Spleen (tissue), 13 donors: ENCODE data around the gene SLC25A45. TPM values are rescaled to one million over a fixed set of nuclear protein-coding genes. Genes with fewer than 3 reads are reported as not detected.
A peak's percentile ranks its signal among the peaks of the same experiment; 100 is the strongest.

Source experiments
- DNase-seq: peaks from one replicate; pipeline ENCODE4 v3.0.0-alpha.2; 2020
- H3K27ac ChIP-seq, 8 donors: fragments of 200-600 bp; sonication (generic) in 7 of 8; 1 replicate in 4 of 8; 2 replicates in 4 of 8; pipeline versions ENCODE4 v1.5.0 to v1.8.0; 2016 to 2021; ENCODE audit warnings: inconsistent platforms in 4 of 8, mild to moderate bottlenecking in 4 of 8, moderate library complexity in 1 of 8
- H3K27me3 ChIP-seq, 7 donors: fragments of 200-600 bp; sonication (generic) in 6 of 7; replicated peaks in 1 of 7; 1 replicate in 4 of 7; 2 replicates in 3 of 7; pipeline versions ENCODE4 v1.5.0 to v1.8.0; 2016 to 2021; ENCODE audit warnings: inconsistent platforms in 3 of 7, mild to moderate bottlenecking in 1 of 7
- H3K36me3 ChIP-seq, 6 donors: fragments of 200-600 bp; sonication (generic) in 5 of 6; 1 replicate in 4 of 6; 2 replicates in 2 of 6; pipeline versions ENCODE4 v1.5.0 to v1.8.0; 2016 to 2021; ENCODE audit warnings: inconsistent platforms in 2 of 6
- H3K4me1 ChIP-seq, 6 donors: fragments of 200-600 bp; sonication (generic) in 5 of 6; 1 replicate in 3 of 6; 2 replicates in 3 of 6; pipeline versions ENCODE4 v1.5.0 to v1.8.0; 2016 to 2021; ENCODE audit warnings: inconsistent platforms in 3 of 6
- H3K4me3 ChIP-seq, 8 donors: fragments of 200-600 bp; sonication (generic) in 7 of 8; 1 replicate in 4 of 8; 2 replicates in 4 of 8; pipeline versions ENCODE4 v1.5.0 to v1.8.0; 2016 to 2021; ENCODE audit warnings: inconsistent platforms in 4 of 8, mild to moderate bottlenecking in 4 of 8, moderate library complexity in 2 of 8
- H3K9me3 ChIP-seq, 8 donors: fragments of 200-600 bp; sonication (generic) in 7 of 8; 1 replicate in 4 of 8; 2 replicates in 4 of 8; pipeline versions ENCODE4 v1.5.0 to v1.8.0; 2016 to 2021; ENCODE audit warnings: inconsistent platforms in 4 of 8
- CTCF ChIP-seq, 11 experiments: fragments of 200-600 bp in 7 of 11; fragments of 450-650 bp in 4 of 11; sonication (generic) in 4 of 11; IDR thresholded peaks in 8 of 11; conservative IDR thresholded peaks in 3 of 11; 1 replicate in 7 of 11; 2 replicates in 4 of 11; pipeline versions ENCODE4 v1.4.0 to v1.8.0; 2016 to 2021; ENCODE audit warnings: antibody characterized with exemption in 11 of 11, inconsistent platforms in 4 of 11, mild to moderate bottlenecking in 1 of 11
- POLR2A ChIP-seq, 3 donors: fragments of 450-650 bp; IDR thresholded peaks; one replicate each; pipeline ENCODE4 v1.5.1; 2017; ENCODE audit warnings: antibody characterized with exemption in 3 of 3, mild to moderate bottlenecking in 1 of 3
- POLR2AphosphoS5 ChIP-seq, 3 donors: sonication (generic); formaldehyde crosslinking; IDR thresholded peaks; one replicate each; pipeline ENCODE4 v1.5.1; 2017; ENCODE audit warnings: antibody characterized with exemption in 3 of 3
- WGBS, 5 donors: extraction: QIAGEN DNeasy Blood & Tissue Kit in 3 of 5; methylation state at CpG; one replicate each; pipeline versions ENCODE4 v1.1.5 to v1.1.7; 2013 to 2018; 5-methylcytosine and 5-hydroxymethylcytosine counted together
- intact Hi-C: fragments of 100-400 bp; cut with DNase I; formaldehyde crosslinking; loops from one replicate; pipeline ENCODE4 v1.15.0; 2023; ENCODE audit warnings: low total_unique reads
- long read RNA-seq, 2 donors: transcript quantifications; one replicate each; lab custom pipeline, GENCODE V29; 2026
- polyA plus RNA-seq, 3 donors: library from polyadenylated mRNA; stranded (reverse); fragments of 200-250 nt; gene quantifications; one replicate each; pipeline ENCODE4 v1.2.1, GENCODE V29; 2013
- total RNA-seq, 7 donors: library from RNA; depleted of rRNA in 3 of 7; stranded (reverse); fragments of >200 nt in 3 of 7; fragmentation: NEBNext Ultra II Directional in 4 of 7; extraction: Animal tissue kit (Norgen Biotek cat#: 25700) in 4 of 7; gene quantifications; one replicate each; pipeline versions ENCODE4 v1.1.0 to v1.2.1, GENCODE V29; 2016 to 2021
- donor health status: healthy with polysubstance abuse.
- donor health status: DM: no; HTN: no; CAD: no; lungs with moderate emphysema.
- donor health status: DM: no; HTN: no; CAD: no.
- donor health status: Bipolar disorder and iron deficiency.
- donor health status: healthy.
- donor health status: DM: no; HTN: no; CAD: no.
- donor health status: DM: yes; HTN: yes; CAD: no.

The SLC25A45 gene
- total RNA-seq, result 10 to 100 TPM; 11.6 to 33.4 (median 25.7) TPM
- 10 to 100 TPM; 14.1 to 26.2 (median 24.1) TPM for polyA plus RNA-seq
- long read RNA-seq, donor 1, partial matches to known transcripts, result 0 of 11 reads
- long read RNA-seq, donor 1, other reads (novel, unspliced or antisense), result 9 of 11 reads
- long read RNA-seq, donor 2, result 0 reads

GRCh38 chr11:65382033-65382803 is at the start of gene SLC25A45:
SLC25A45 (minus strand) TSS chr11:65382646; CDS start chr11:65381951, 695 bp downstream.
- 0 to 1% (median 0%) methylated on average over 11 to 27 of the region's 27 CpGs for WGBS, 5 donors
- H3K4me1 ChIP-seq, result peaks cover 45 to 98% (median 79%) of the 10 kb centered on the region in 6 donors
- peak within 1 kb of the TSS; percentile 32 to 69 (median 48) for H3K4me3 ChIP-seq
- peak; percentile 97 for DNase-seq
- TF ChIP-seq CTCF (IDR thresholded peaks at IDR 0.05 in 8 of 11, conservative IDR thresholded peaks at IDR 0.05 in 3 of 11) (peak; percentile 90 to 99 (median 97)), POLR2AphosphoS5 (IDR thresholded peaks at IDR 0.05) (peak; percentile 92 to 97 (median 93)), POLR2A (IDR thresholded peaks at IDR 0.05) (peak in 2 of 3 donors; percentile 61 to 63)
- H3K27me3 ChIP-seq, result no peaks in the 10 kb centered on the region
- peaks cover 0 to 17% (median 0%) of the 10 kb centered on the region in 6 donors for H3K36me3 ChIP-seq
- intact Hi-C loops, result no loop called here
- H3K9me3 ChIP-seq, result no peaks in the 10 kb centered on the region
- peak within 1 kb of the TSS; percentile 84 to 98 (median 98) for H3K27ac ChIP-seq

GRCh38 chr11:65431451-65432099 is 49.1 kb upstream of the SLC25A45 start:
- H3K27me3 ChIP-seq, result no peaks in the 10 kb centered on the region
- intact Hi-C loops, result loop anchor here (5.0 kb wide), 1 partner anchor 76 kb away; no protein-coding TSS in a partner anchor
- H3K4me3 ChIP-seq, result peak overlapping the region in 4 of 8 donors; percentile 87 to 96 (median 90)
- H3K27ac ChIP-seq, result peak overlapping the region; percentile 92 to 100 (median 98)
- DNase-seq, result no peak
- peaks cover 63 to 100% (median 98%) of the 10 kb centered on the region in 6 donors for H3K4me1 ChIP-seq
- WGBS, 5 donors, result 26 to 40% (median 37%) methylated on average over 4 of the region's 4 CpGs
- peak in 1 of 3 donors; percentile 26 for TF ChIP-seq POLR2A (IDR thresholded peaks at IDR 0.05)
- TF ChIP-seq CTCF (IDR thresholded peaks at IDR 0.05 in 8 of 11, conservative IDR thresholded peaks at IDR 0.05 in 3 of 11), result no peak
- TF ChIP-seq POLR2AphosphoS5 (IDR thresholded peaks at IDR 0.05), result peak in 1 of 3 donors; percentile 90
- peaks cover 0 to 82% (median 31%) of the 10 kb centered on the region in 6 donors for H3K36me3 ChIP-seq
- H3K9me3 ChIP-seq, result no peaks in the 10 kb centered on the region

GRCh38 chr11:65430406-65431217 is 48.2 kb upstream of the SLC25A45 start:
- H3K36me3 ChIP-seq, result peaks cover 0 to 82% (median 22%) of the 10 kb centered on the region in 6 donors

More at GRCh38 chr11:65430406-65431217, 48.2 kb upstream of the SLC25A45 start:
- Histone ChIP-seq H3K4me1 (peaks cover 64 to 98% (median 92%) of the 10 kb centered on the region in 6 donors), H3K27me3 (no peaks in the 10 kb centered on the region), H3K9me3 (no peaks in the 10 kb centered on the region), H3K4me3 (peak overlapping the region; percentile 0 to 96 (median 82)), H3K27ac (peak overlapping the region; percentile 92 to 100 (median 98))
- WGBS, 5 donors, result 19 to 32% (median 24%) methylated on average over 6 of the region's 6 CpGs
- intact Hi-C loops, result loop anchor here (5.0 kb wide), 1 partner anchor 77 kb away; no protein-coding TSS in a partner anchor
- DNase-seq, result no peak
- TF ChIP-seq POLR2A (IDR thresholded peaks at IDR 0.05) (peak in 1 of 3 donors; percentile 9), POLR2AphosphoS5 (IDR thresholded peaks at IDR 0.05) (no peak), CTCF (IDR thresholded peaks at IDR 0.05 in 8 of 11, conservative IDR thresholded peaks at IDR 0.05 in 3 of 11) (no peak)
